GM23248 (cell line): ENCODE measurements around the gene OR4D1. TPM values are rescaled to one million over a fixed set of nuclear protein-coding genes. Genes with fewer than 3 reads are reported as not detected.
"Not testable (repeated sequence)": the region's sequence is repeated elsewhere in the genome, so short reads cannot be mapped to it uniquely, and the experiment has no call there.

ENCODE experiments used
- DNase-seq: peaks from one replicate; pipeline ENCODE4 v3.0.0-alpha.2; 2015
- H2AFZ ChIP-seq: fragments of 200-600 bp; sonication (generic); 2 replicates; pipeline ENCODE4 v1.6.1; 2016; ENCODE audit warnings: antibody characterized with exemption
- H3F3A ChIP-seq: fragments of 200-600 bp; sonication (generic); 2 replicates; pipeline ENCODE4 v1.6.1; 2016; ENCODE audit warnings: mild to moderate bottlenecking, antibody characterized with exemption, mixed run types; ENCODE audit not compliant: insufficient read depth
- H3K27ac ChIP-seq: fragments of 200-600 bp; sonication (generic); 2 replicates; pipeline ENCODE4 v1.5.1; 2016; ENCODE audit warnings: mild to moderate bottlenecking
- H3K27me3 ChIP-seq: fragments of 200-600 bp; sonication (generic); replicated peaks from 2 replicates; pipeline ENCODE4 v1.6.1; 2016; ENCODE audit warnings: mild to moderate bottlenecking; ENCODE audit not compliant: insufficient read depth
- H3K36me3 ChIP-seq: fragments of 200-600 bp; sonication (generic); 2 replicates; pipeline ENCODE4 v1.6.1; 2016; ENCODE audit warnings: low read depth, mild to moderate bottlenecking
- H3K4me1 ChIP-seq: fragments of 200-600 bp; sonication (generic); 2 replicates; pipeline ENCODE4 v1.6.1; 2016; ENCODE audit warnings: mild to moderate bottlenecking; ENCODE audit not compliant: insufficient read depth
- H3K4me2 ChIP-seq: fragments of 200-600 bp; sonication (generic); one replicate; pipeline ENCODE4 v1.6.1; 2016; ENCODE audit warnings: mild to moderate bottlenecking; ENCODE audit not compliant: unreplicated experiment
- H3K4me3 ChIP-seq: fragments of 200-600 bp; sonication (generic); 2 replicates; pipeline ENCODE4 v1.5.1; 2016; ENCODE audit warnings: mild to moderate bottlenecking
- H3K79me2 ChIP-seq: fragments of 200-600 bp; sonication (generic); 2 replicates; pipeline ENCODE4 v1.6.1; 2016; ENCODE audit warnings: mild to moderate bottlenecking; ENCODE audit not compliant: insufficient read depth
- H3K9ac ChIP-seq: fragments of 200-600 bp; sonication (generic); 2 replicates; pipeline ENCODE4 v1.6.1; 2016; ENCODE audit warnings: mild to moderate bottlenecking
- H3K9me2 ChIP-seq: fragments of 200-600 bp; sonication (generic); 2 replicates; pipeline ENCODE4 v1.6.1; 2016; ENCODE audit warnings: mixed run types, mild to moderate bottlenecking, moderate library complexity; ENCODE audit not compliant: insufficient read depth
- H3K9me3 ChIP-seq: fragments of 200-600 bp; sonication (generic); one replicate; pipeline ENCODE4 v1.6.1; 2017; ENCODE audit warnings: low read depth
- H4K20me1 ChIP-seq: fragments of 200-600 bp; sonication (generic); 2 replicates; pipeline ENCODE4 v1.6.0; 2016; ENCODE audit not compliant: insufficient read depth
- EZH2 ChIP-seq: fragments of 200-600 bp; sonication (generic); IDR thresholded peaks from 2 replicates; pipeline ENCODE4 v1.6.1; 2018; ENCODE audit warnings: antibody characterized with exemption, mild to moderate bottlenecking; ENCODE audit not compliant: insufficient read depth, poor library complexity, severe bottlenecking
- EZH2phosphoT487 ChIP-seq: fragments of 200-600 bp; sonication (generic); IDR thresholded peaks from 2 replicates; pipeline ENCODE4 v1.6.1; 2018; ENCODE audit warnings: antibody characterized with exemption, moderate library complexity, mild to moderate bottlenecking, low read depth; ENCODE audit not compliant: insufficient read depth
- WGBS, 2 experiments: methylation state at CpG; one replicate each; pipeline ENCODE4 v1.1.6; 2015 to 2017; ENCODE audit warnings: low lambda C conversion rate in 2 of 2, low coverage in 1 of 2; ENCODE audit errors: missing lambda C conversion rate in 2 of 2; 5-methylcytosine and 5-hydroxymethylcytosine counted together
- in situ Hi-C: fragments of 300-500 bp; cut with MboI; formaldehyde crosslinking; loops from 2 replicates; pipeline ENCODE4 v1.15.0; 2020
- polyA plus RNA-seq: library from polyadenylated mRNA; unstranded; fragments of >200 nt; fragmentation: Nextera tagmentation; extraction: Ambion mirVana; gene quantifications from 2 replicates; pipeline ENCODE4 v1.2.1, GENCODE V29; 2016
- total RNA-seq: library from RNA; depleted of rRNA; stranded (reverse); fragments of >200 nt; shearing (Covaris generic); gene quantifications from 2 replicates; pipeline ENCODE4 v1.2.3, GENCODE V29; 2014

Gene OR4D1
- total and polyA plus RNA-seq, 2 experiments from 2014 or later = not detected

DNA sequence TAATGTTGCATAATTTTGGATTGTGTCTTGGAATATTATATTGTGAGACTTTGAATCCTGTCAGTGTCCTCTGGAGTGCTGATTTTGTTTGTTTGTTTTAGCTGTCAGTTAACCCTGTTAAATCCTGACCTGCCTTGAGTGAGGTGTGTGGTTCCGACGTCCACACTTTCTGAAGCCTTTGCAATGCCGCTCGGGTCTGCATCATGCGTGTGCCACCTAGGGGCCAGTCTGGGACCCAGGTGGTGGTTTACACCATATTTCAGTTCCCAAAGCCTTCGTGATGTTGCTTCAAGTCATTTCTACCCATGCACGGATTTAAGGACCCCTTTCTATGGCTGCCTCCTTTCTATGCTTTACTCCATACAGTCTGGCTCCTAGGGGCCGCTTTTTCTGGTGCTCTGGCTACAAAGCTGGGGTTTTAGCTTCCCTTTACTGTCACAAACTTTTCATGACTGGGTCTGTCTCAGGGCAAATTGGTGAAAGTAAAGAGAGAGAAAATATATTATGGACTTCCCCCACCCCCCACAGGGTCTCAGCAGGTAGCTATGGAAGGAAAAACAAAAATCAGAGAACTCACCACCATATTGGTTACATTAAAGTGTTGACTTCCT is 11.4 kb upstream of the OR4D1 start:
- H3K27ac ChIP-seq = no peak overlapping the region
- WGBS, 2 experiments = 31 to 34% methylated on average over 8 of the region's 8 CpGs
- no peaks in the 10 kb centered on the region for H3K79me2 ChIP-seq
- H3K36me3 ChIP-seq = no peaks in the 10 kb centered on the region
- no peaks in the 10 kb centered on the region for H3K9me2 ChIP-seq
- no peak for TF ChIP-seq EZH2
- no peak for TF ChIP-seq EZH2phosphoT487
- H3F3A ChIP-seq = no peaks in the 10 kb centered on the region
- H3K9me3 ChIP-seq = no peaks in the 10 kb centered on the region
- no peak overlapping the region for H3K9ac ChIP-seq
- no peaks in the 10 kb centered on the region for H4K20me1 ChIP-seq
- H3K4me1 ChIP-seq = no peaks in the 10 kb centered on the region
- no peak for DNase-seq
- H3K27me3 ChIP-seq = 0 out of 2 replicates have a peak, but pooled peaks cover 13% of the 10 kb centered on the region
- in situ Hi-C loops = no loop called here
- H3K4me3 ChIP-seq = no peak overlapping the region
- H3K4me2 ChIP-seq = no peak overlapping the region
- no peak overlapping the region for H2AFZ ChIP-seq

DNA sequence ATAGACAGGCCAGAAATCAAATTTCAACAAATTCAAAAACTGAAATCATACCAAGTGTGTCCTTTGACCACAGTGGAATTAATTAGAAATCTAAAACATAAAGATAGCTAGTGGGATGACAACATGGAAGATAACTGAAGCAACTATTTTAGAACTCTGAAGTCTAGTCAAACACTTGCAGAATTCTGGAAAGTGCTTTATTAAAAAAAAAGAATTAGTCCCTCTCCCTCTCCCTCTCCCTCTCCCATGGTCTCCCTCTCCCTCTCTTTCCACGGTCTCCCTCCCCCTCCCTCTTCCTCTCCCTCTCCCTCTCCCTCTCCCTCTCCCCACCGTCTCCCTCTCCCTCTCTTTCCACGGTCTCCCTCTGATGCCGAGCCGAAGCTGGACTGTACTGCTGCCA is 6.7 kb upstream of the OR4D1 start:
- H3F3A ChIP-seq = no peaks in the 10 kb centered on the region
- in situ Hi-C loops = no loop called here
- no peaks in the 10 kb centered on the region for H4K20me1 ChIP-seq
- no peaks in the 10 kb centered on the region for H3K79me2 ChIP-seq
- H3K4me3 ChIP-seq = no peak overlapping the region
- no peak overlapping the region for H3K27ac ChIP-seq
- DNase-seq = no peak
- TF ChIP-seq EZH2phosphoT487 (no peak), EZH2 (no peak)
- H3K9me3 ChIP-seq = peaks cover 2% of the 10 kb centered on the region
- no peaks in the 10 kb centered on the region for H3K36me3 ChIP-seq
- 58 to 76% methylated on average over 3 to 5 of the region's 5 CpGs for WGBS, 2 experiments
- H3K4me2 ChIP-seq = no peak overlapping the region
- 0 out of 2 replicates have a peak, but pooled peaks cover 9% of the 10 kb centered on the region for H3K27me3 ChIP-seq
- H3K9me2 ChIP-seq = no peaks in the 10 kb centered on the region
- H3K9ac ChIP-seq = no peak overlapping the region
- H2AFZ ChIP-seq = no peak overlapping the region
- H3K4me1 ChIP-seq = no peaks in the 10 kb centered on the region

- H3K27ac ChIP-seq, H3K4me2 ChIP-seq, H3K4me3 ChIP-seq, H3K9me2 ChIP-seq, H3K4me1 ChIP-seq, H3F3A ChIP-seq, H3K9ac ChIP-seq, H2AFZ ChIP-seq, in situ Hi-C loops, H3K79me2 ChIP-seq, H4K20me1 ChIP-seq, H3K9me3 ChIP-seq, H3K36me3 ChIP-seq, DNase-seq: not testable (repeated sequence)
- H3K27me3 ChIP-seq = peaks cover 11% of the 10 kb centered on the region; the same call in 1 of the 2 replicates
- 65 to 67% methylated on average over 4 of the region's 4 CpGs for WGBS, 2 experiments
Observed at GRCh38 chr17:58143335-58143734, 4.8 kb upstream of the OR4D1 start.

DNA sequence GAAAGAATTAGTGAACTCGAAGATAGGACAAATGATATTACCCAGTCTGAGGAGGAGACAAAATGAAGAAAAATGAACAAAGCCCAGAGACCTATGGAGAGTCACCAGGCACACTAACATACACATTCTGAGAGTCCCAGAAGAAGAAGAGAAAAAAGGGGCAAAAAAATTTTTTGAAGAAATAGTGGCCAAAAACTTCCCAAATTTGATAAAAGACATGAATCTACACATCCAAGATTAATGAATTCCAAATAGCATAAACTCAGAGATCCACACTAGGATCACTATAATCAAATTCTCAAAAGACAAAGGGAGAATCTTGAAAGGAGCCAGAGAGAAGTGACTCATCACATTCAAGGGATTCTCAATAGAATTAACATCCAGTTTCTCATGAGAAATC is 3.4 kb upstream of the OR4D1 start:
- no peaks in the 10 kb centered on the region for H3K9me2 ChIP-seq
- H3K27me3 ChIP-seq = peaks cover 7% of the 10 kb centered on the region; the same call in 1 of the 2 replicates
- no peaks in the 10 kb centered on the region for H3K79me2 ChIP-seq
- H3K27ac ChIP-seq = no peak overlapping the region
- H3K4me2 ChIP-seq = no peak overlapping the region
- WGBS, 2 experiments = 22 to 37% methylated on average over 1 of the region's 1 CpG
- peaks cover 4% of the 10 kb centered on the region for H3K9me3 ChIP-seq
- no peaks in the 10 kb centered on the region for H3F3A ChIP-seq
- H3K4me1 ChIP-seq = no peaks in the 10 kb centered on the region
- in situ Hi-C loops = no loop called here
- no peak overlapping the region for H2AFZ ChIP-seq
- no peaks in the 10 kb centered on the region for H3K36me3 ChIP-seq
- no peaks in the 10 kb centered on the region for H4K20me1 ChIP-seq
- no peak for TF ChIP-seq EZH2phosphoT487
- TF ChIP-seq EZH2 = no peak
- H3K9ac ChIP-seq = no peak overlapping the region
- DNase-seq = no peak
- H3K4me3 ChIP-seq = no peak overlapping the region

GRCh38 chr17:58148609-58149008 is 425 bp downstream of the OR4D1 start:
- no peak overlapping the region for H3K9ac ChIP-seq
- no peak overlapping the region for H3K4me2 ChIP-seq
- H3K9me3 ChIP-seq = peaks cover 4% of the 10 kb centered on the region
- H2AFZ ChIP-seq = no peak overlapping the region
- no peaks in the 10 kb centered on the region for H3K9me2 ChIP-seq
- in situ Hi-C loops = no loop called here
- WGBS, 2 experiments = 34 to 38% methylated on average over 3 of the region's 3 CpGs
- H3K36me3 ChIP-seq = no peaks in the 10 kb centered on the region
- H3K27me3 ChIP-seq = peaks cover 22% of the 10 kb centered on the region; the same call in 1 of the 2 replicates
- no peaks in the 10 kb centered on the region for H3K79me2 ChIP-seq
- H4K20me1 ChIP-seq = no peaks in the 10 kb centered on the region
- no peak for DNase-seq
- H3K27ac ChIP-seq = no peak overlapping the region
- no peaks in the 10 kb centered on the region for H3F3A ChIP-seq
- TF ChIP-seq EZH2phosphoT487 = no peak
- TF ChIP-seq EZH2 = no peak
- H3K4me3 ChIP-seq = no peak overlapping the region
- H3K4me1 ChIP-seq = no peaks in the 10 kb centered on the region
